Fibroblast of mammary gland (primary cell): ENCODE data around the gene MRPL10.

Experiments used
- DNase-seq: peaks from one replicate; pipeline ENCODE4 v3.0.0-alpha.2; 2010; ENCODE audit warnings: low read depth
- H3K4me3 ChIP-seq: 2 replicates; pipeline ENCODE4 v1.5.1; 2011; ENCODE audit warnings: low read depth, mild to moderate bottlenecking, low read length, moderate library complexity; ENCODE audit not compliant: control insufficient read depth
- TF ChIP-seq, protein P1 (sequence below): conservative IDR thresholded peaks from 2 replicates; pipeline ENCODE4 v1.5.1; 2011; ENCODE audit warnings: low read depth, low read length, inconsistent platforms; ENCODE audit not compliant: control insufficient read depth, insufficient read depth

Gene MRPL10

DNA sequence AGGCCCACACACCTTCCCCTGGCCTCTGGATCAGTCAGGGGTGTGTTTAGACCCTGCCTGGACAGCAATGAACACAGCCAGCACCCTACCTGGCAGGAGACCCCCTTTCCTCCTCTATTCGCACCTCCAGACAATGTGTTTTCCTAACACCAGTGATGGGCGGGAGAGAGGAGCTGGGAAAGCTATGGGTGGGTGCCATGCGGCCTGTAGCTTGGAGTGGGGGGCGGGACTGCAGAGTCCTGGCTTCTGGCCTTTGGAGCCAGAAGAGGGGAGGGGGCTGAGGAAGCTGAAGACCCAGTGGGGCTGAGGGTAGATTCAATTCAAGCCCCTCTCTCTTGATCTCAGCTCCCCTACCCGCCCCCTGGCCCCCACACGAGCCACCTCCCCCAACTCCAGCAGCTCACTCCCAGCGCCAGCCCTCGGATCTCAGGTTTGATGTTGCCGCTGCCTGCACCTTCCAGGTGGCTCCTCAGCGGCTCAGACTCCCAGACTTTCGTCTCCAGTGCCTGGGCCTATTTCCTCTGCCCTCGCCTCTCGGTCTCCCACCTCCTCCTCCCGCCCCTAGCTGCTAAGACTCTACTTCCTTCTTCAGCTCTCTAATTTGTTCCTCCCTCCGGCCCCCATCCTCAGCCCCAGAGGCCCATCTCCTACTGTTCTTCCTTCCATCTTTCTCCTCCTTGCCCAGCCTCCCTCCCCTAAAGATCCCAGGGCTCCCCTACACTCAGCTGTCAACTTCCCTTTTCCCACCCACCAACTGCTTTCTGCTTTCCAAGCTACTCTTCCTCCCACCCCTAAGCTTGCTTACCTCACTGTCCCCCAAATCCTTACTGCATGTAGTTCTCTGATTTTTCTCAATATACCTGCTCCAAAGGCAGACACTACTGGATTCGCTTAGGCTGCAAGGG, 26.5 kb upstream of the MRPL10 start:
- H3K4me3 ChIP-seq = no peak overlapping the region
- DNase-seq = no peak
- TF ChIP-seq, protein P1, sequence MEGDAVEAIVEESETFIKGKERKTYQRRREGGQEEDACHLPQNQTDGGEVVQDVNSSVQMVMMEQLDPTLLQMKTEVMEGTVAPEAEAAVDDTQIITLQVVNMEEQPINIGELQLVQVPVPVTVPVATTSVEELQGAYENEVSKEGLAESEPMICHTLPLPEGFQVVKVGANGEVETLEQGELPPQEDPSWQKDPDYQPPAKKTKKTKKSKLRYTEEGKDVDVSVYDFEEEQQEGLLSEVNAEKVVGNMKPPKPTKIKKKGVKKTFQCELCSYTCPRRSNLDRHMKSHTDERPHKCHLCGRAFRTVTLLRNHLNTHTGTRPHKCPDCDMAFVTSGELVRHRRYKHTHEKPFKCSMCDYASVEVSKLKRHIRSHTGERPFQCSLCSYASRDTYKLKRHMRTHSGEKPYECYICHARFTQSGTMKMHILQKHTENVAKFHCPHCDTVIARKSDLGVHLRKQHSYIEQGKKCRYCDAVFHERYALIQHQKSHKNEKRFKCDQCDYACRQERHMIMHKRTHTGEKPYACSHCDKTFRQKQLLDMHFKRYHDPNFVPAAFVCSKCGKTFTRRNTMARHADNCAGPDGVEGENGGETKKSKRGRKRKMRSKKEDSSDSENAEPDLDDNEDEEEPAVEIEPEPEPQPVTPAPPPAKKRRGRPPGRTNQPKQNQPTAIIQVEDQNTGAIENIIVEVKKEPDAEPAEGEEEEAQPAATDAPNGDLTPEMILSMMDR = no peak

DNA sequence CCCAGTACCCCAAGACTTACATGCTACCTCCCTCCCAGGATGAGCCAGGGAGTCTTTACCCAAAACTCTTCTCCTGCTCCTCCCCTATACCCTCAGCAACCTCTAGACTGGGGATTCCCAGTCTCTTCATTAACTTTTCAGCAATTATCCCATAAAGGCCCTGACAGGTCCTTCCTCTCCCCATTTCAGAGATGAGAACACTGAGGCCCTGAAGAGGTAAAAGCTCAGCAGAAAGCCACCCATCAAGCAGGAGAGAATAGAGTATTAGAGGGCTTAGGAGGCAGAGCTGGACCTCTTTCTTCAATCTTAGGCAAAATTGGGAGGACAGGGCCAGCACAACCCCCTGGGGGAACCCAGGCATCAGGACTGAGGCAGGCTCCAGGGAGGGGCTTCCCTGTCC, 25.5 kb upstream of the MRPL10 start:
- TF ChIP-seq, protein P1 = no peak
- no peak for DNase-seq
- no peak overlapping the region for H3K4me3 ChIP-seq

DNA sequence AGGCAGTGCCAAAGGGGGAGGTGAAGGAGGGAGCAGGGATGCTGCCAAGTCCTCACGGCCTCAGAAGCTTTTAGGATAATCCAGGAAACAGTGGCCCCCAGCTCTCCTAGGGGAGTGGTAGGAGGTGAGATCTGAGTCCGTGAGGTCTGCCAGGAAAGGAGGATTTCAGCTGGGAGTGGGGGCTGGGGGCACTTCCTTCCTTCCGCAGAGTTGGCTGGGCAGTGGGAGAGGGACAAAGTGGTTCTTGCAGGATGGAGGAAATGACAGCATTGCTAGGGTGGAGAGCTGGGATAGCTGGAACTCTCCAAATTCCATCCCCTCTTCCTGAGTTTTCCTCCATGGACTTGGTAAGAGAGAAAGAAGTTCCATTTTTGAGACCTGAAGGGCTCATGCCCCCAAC, 24.4 kb upstream of the MRPL10 start:
- TF ChIP-seq, protein P1 = no peak
- no peak overlapping the region for H3K4me3 ChIP-seq
- DNase-seq = no peak

DNA sequence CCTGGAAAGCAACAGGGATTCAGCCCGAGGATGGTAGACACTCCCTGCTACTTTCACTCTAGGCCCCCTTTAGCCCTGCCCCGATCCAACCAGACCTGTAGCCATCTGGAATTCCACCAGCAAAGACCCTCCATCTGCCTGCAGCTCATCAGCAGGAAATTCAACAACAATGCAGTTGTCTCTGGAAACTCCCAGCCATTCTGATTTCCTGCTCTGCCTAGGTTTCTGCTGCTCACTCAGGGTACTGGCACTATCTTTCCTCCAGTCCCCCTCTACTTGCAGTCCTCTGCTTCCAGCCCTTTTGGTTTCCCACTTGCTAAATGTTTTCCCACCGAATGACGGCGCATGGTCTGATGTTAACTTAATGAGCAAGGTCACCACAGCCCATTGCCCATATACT, 22.3 kb upstream of the MRPL10 start:
- H3K4me3 ChIP-seq = no peak overlapping the region
- no peak for DNase-seq
- TF ChIP-seq, protein P1 = no peak

DNA sequence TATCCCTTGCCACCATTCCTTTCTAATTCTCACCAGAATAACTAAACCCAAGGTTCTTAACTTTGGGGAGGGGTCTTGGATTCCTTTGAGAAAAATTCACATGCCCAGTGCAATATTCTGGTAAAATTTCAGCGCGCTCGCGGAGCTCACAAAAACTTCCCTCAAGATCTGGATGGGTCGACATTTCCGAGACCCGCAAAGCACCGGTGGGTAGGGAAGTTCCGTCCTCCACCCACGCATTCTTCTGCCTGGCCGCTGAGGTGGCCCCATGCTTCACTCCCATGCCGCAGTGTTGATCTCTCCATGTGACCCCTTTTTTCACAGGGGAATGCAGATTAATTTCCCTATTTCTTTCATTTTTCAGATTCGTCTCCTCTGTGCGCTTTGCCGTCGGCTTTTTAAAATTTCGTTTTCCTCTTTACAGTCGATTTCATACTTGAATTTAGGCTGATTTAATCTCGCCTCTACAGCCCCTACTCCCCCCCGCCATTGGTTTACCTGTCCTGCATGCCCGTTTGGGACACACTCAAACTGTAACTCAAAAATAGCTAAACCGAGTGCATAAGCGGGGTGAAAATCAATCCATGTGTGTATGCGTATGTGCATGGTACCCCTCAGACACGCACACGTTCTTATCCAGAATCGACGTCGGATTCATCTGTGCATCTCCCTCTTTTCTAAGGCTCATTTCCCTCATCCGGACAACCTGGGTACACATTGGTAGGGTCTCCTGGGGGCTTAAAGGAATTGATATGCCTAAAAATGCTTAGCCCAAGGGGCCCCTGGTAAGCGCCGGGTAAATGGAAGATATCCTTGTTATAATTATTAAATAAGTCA, 21.0 kb upstream of the MRPL10 start:
- no peak for DNase-seq
- TF ChIP-seq, protein P1 = no peak
- H3K4me3 ChIP-seq = no peak overlapping the region

DNA sequence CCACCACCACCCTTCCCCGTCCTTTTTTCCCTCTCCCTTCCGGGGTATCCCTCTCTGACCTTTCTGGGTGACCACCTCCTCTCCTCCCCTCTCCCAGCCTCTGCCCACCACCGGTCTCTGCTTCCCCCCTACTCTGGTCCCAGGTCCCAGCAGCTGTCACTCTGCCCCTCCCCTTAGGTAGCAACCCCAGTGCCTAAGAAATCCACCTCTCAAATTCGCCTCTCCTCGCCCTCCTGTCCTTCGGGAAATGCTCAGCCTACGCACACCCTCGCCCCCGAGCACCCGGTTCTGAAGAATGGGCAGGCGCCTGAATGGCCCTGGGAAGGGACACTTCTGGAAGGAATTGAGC, 20.4 kb upstream of the MRPL10 start:
- H3K4me3 ChIP-seq = no peak overlapping the region
- no peak for DNase-seq

More for the DNA sequence above, 20.4 kb upstream of the MRPL10 start:
- TF ChIP-seq, protein P1 = no peak
